Spleen (tissue), 7 donors: ENCODE measurements around the gene C1orf159.

Experiments used
- POLR2AphosphoS5 ChIP-seq, 3 donors: sonication (generic); formaldehyde crosslinking; IDR thresholded peaks; one replicate each; pipeline ENCODE4 v1.5.1; 2017; ENCODE audit warnings: antibody characterized with exemption in 3 of 3
- TF ChIP-seq, protein P1 (sequence below), 11 experiments: fragments of 200-600 bp in 7 of 11; fragments of 450-650 bp in 4 of 11; sonication (generic) in 4 of 11; IDR thresholded peaks in 8 of 11; conservative IDR thresholded peaks in 3 of 11; 1 replicate in 7 of 11; 2 replicates in 4 of 11; pipeline versions ENCODE4 v1.4.0 to v1.8.0; 2016 to 2021; ENCODE audit warnings: antibody characterized with exemption in 11 of 11, inconsistent platforms in 4 of 11, mild to moderate bottlenecking in 1 of 11
- donor health status: DM: no; HTN: no; CAD: no; lungs with moderate emphysema.
- donor health status: DM: no; HTN: no; CAD: no.
- donor health status: DM: no; HTN: no; CAD: no.

DNA sequence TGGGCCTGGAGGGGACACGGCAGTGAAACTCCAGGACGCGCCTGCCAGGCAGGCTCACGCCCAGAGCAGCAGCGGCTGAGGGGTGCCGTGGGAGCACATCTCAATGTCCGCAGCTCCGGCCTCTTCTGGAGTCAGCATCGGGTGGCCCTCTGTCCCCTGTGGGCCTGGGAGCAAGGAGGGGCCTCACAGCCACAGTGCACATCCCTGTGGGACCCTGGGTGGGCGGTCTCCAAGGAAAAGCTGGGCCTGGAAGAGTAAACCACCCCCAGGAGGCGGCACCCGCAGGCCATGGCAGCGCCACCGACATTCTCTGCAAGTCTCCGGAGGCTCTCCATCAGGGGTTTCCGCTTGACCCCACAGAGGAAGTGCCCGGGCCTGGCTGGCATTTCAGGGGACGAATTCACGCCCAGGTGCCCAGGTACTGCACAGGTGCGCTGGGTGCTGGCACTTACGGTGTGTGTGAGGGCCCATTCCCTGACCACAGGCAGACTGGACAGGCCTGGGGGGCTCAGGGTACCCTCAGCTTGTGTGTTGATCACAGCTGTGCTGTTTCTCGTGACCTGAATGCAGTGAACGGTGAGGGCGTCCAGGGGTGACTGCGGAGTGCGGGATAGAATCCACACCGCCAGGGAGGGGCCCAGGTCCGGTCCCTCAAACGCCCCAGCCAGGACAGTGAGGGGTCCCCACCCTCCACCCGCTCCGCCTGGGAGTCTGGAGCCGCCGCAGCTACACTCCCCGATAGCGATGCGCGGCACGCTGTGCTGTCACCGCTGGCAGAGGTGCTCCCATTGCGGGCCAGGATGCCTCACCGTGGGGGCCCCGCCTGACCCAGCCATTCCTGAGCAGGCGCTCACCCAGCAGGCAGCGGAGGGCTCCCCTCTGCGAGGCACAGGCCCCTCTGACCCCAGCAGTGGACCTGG lies 25.2 kb downstream of the C1orf159 start:
- TF ChIP-seq, protein P1, sequence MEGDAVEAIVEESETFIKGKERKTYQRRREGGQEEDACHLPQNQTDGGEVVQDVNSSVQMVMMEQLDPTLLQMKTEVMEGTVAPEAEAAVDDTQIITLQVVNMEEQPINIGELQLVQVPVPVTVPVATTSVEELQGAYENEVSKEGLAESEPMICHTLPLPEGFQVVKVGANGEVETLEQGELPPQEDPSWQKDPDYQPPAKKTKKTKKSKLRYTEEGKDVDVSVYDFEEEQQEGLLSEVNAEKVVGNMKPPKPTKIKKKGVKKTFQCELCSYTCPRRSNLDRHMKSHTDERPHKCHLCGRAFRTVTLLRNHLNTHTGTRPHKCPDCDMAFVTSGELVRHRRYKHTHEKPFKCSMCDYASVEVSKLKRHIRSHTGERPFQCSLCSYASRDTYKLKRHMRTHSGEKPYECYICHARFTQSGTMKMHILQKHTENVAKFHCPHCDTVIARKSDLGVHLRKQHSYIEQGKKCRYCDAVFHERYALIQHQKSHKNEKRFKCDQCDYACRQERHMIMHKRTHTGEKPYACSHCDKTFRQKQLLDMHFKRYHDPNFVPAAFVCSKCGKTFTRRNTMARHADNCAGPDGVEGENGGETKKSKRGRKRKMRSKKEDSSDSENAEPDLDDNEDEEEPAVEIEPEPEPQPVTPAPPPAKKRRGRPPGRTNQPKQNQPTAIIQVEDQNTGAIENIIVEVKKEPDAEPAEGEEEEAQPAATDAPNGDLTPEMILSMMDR (IDR thresholded peaks at IDR 0.05 in 8 of 11, conservative IDR thresholded peaks at IDR 0.05 in 3 of 11), result no peak
- no peak for TF ChIP-seq POLR2AphosphoS5 (IDR thresholded peaks at IDR 0.05)
